ENCODE results near the gene ANTXRL. TPM values are rescaled to one million over a fixed set of nuclear protein-coding genes. Genes with fewer than 3 reads are reported as not detected.
"Not testable (repeated sequence)": the region's sequence is repeated elsewhere in the genome, so short reads cannot be mapped to it uniquely, and the experiment has no call there.

ANTXRL gene
- total RNA-seq, 4 donors from 2014 or later: not detected

- WGBS: 60% methylated on average over 12 of the region's 20 CpGs
- TF ChIP-seq POLR2AphosphoS5 (IDR thresholded peaks at IDR 0.05) (no peak), POLR2A (IDR thresholded peaks at IDR 0.05) (no peak), EP300 (IDR thresholded peaks at IDR 0.05) (no peak)
- TF ChIP-seq, protein P1, sequence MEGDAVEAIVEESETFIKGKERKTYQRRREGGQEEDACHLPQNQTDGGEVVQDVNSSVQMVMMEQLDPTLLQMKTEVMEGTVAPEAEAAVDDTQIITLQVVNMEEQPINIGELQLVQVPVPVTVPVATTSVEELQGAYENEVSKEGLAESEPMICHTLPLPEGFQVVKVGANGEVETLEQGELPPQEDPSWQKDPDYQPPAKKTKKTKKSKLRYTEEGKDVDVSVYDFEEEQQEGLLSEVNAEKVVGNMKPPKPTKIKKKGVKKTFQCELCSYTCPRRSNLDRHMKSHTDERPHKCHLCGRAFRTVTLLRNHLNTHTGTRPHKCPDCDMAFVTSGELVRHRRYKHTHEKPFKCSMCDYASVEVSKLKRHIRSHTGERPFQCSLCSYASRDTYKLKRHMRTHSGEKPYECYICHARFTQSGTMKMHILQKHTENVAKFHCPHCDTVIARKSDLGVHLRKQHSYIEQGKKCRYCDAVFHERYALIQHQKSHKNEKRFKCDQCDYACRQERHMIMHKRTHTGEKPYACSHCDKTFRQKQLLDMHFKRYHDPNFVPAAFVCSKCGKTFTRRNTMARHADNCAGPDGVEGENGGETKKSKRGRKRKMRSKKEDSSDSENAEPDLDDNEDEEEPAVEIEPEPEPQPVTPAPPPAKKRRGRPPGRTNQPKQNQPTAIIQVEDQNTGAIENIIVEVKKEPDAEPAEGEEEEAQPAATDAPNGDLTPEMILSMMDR (IDR thresholded peaks at IDR 0.05): no peak
- DNase-seq (ENCODE audit: low spot score in 2 of 2): no peak
- Histone ChIP-seq H3K4me1 (peaks cover 8% of the 10 kb centered on the region), H3K4me3 (no peak overlapping the region), H3K27me3 (no peaks in the 10 kb centered on the region), H3K27ac (no peak overlapping the region), H3K9me3 (no peaks in the 10 kb centered on the region), H3K36me3 (no peaks in the 10 kb centered on the region)
Observed at GRCh38 chr10:46299536-46300369, 13.0 kb downstream of the ANTXRL start.

DNA sequence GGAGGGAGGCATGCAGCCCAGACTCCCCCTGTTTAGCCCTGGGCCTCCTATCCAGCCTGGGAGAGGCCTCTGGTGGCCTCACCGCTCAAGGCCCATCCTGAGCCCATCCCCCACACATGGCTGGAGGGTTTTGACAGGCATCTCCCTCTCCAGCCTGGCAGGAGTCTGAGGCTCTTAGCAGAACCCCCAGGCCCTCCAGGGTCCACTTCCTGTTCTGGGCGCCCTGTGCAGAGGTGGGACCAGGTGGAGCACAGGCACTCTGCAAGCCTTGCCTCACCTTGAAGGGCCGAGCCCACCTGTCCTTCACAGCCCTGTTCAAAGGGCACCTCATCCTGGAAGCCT lies 13.5 kb downstream of the ANTXRL start:
- H3K36me3 ChIP-seq; DNase-seq (ENCODE audit: low spot score in 2 of 2); H3K27ac ChIP-seq; H3K27me3 ChIP-seq; H3K4me3 ChIP-seq; H3K9me3 ChIP-seq: not testable (repeated sequence)
- peaks cover 14% of the 10 kb centered on the region for H3K4me1 ChIP-seq
- no CpG with 5 or more reads among the region's 3 CpGs for WGBS

DNA sequence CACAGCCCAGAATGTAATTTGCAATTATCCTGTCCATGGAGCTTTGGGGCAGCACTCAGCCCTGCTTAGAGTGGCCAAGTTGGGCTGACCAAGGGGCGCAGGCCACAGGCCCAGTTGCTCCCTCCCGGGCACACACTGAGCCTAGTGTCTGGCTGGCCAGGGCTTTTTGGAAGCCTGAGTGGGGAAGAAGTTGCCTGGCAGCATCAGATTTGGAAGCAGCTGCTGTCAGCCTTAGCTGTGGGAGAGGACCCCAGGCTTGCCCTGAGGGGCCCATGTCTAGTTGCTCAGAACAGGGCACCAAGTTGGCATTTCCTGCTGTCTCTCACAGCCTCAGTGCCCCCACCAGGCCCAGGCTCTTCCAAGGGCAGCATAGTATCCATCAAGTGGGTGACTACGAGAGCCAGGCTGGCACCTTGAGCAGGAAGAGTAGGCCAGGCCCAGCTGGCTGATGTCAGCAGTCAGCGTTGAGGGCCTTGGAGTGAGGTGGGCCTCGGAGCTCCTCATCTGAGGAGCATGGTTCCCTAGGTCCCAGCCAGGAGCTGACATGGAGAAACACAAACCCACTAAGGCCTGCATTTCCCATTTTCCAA lies 14.4 kb downstream of the ANTXRL start:
- H3K27me3 ChIP-seq: no peaks in the 10 kb centered on the region
- H3K36me3 ChIP-seq: no peaks in the 10 kb centered on the region
- H3K4me3 ChIP-seq: no peak overlapping the region
- no peak for TF ChIP-seq EP300 (IDR thresholded peaks at IDR 0.05)
- TF ChIP-seq POLR2A (IDR thresholded peaks at IDR 0.05): no peak
- TF ChIP-seq, protein P1 (IDR thresholded peaks at IDR 0.05): no peak
- TF ChIP-seq POLR2AphosphoS5 (IDR thresholded peaks at IDR 0.05): no peak
- WGBS: 91% methylated on average over 4 of the region's 5 CpGs
- H3K4me1 ChIP-seq: peaks cover 22% of the 10 kb centered on the region
- H3K27ac ChIP-seq: no peak overlapping the region
- no peak for DNase-seq (ENCODE audit: low spot score in 2 of 2)
- H3K9me3 ChIP-seq: no peaks in the 10 kb centered on the region

DNA sequence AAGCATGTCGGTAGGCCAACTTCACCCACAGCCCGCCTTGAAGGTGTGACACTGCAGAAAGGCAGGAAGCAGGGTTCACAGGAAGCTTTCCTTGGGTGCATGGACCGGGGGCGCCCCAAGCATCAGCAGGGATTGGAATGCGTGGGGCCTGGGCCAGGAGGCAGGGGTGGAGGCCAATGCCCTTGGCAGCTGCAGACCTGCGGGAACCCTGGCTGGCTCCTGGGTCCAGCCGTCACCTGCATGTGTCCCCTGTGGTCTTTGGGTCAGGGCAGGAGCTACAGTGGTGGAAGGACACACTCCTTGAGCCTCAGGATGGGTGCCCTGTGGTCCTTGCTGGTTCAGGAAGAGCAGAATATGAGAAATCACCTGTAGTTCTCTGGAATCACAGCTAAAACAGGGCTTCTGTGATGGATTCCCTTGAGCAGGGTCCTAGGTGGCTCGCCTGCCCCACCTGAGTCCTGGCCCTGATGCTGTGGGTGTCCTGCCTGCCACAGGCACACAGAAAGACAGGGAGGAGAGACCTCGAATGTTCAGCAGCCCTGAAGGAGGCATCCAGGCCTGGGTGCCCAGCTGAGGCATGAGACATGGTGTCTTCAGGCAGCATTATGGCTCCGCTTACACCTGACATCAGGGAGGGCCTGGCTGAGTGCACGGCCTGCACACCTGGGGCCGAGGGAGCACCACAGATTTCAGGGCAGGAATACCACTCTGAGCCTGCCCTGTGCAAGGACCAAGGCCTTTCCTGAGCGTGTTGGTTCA lies 15.1 kb downstream of the ANTXRL start:
- WGBS: 95% methylated on average over 4 of the region's 13 CpGs
- Histone ChIP-seq H3K4me1 (peaks cover 25% of the 10 kb centered on the region), H3K27ac (no peak overlapping the region), H3K36me3 (no peaks in the 10 kb centered on the region), H3K4me3 (no peak overlapping the region), H3K9me3 (no peaks in the 10 kb centered on the region), H3K27me3 (no peaks in the 10 kb centered on the region)
- DNase-seq (ENCODE audit: low spot score in 2 of 2): no peak
- TF ChIP-seq POLR2AphosphoS5 (IDR thresholded peaks at IDR 0.05) (no peak), POLR2A (IDR thresholded peaks at IDR 0.05) (no peak), EP300 (IDR thresholded peaks at IDR 0.05) (no peak)
- TF ChIP-seq, protein P1 (IDR thresholded peaks at IDR 0.05): no peak

DNA sequence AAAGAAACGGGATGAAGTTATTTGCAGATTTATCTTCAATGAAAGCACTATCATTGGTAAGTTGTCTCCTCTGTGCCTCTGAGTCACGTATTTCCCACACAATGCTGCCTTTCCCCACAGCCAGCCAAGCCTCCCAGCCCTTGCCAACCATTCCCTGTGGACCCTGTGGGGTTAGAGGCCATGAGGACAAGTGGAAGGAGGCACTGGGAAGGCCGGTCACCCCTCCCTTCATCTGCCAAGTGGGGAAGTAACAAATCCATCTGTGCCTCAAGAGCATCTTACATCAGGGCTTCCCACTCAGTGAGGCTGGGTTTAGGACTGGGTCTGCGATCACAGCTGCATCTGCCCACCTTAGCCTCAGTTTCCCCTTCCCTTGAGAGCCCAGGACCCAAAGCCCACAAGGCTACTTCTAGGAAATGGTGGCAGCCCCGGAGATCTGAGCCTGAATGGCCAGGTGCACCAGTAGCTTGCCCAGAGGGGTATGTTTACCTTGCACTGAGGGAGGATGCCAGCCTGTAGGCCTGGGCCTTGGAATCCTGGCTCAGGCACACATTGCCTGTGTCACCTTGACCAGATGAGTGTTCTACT lies 16.1 kb downstream of the ANTXRL start:
- not testable (repeated sequence) for H3K27me3 ChIP-seq; H3K36me3 ChIP-seq; DNase-seq (ENCODE audit: low spot score in 2 of 2); H3K27ac ChIP-seq; H3K4me3 ChIP-seq; H3K9me3 ChIP-seq
- 90% methylated on average over 5 of the region's 5 CpGs for WGBS
- peaks cover 25% of the 10 kb centered on the region for H3K4me1 ChIP-seq

DNA sequence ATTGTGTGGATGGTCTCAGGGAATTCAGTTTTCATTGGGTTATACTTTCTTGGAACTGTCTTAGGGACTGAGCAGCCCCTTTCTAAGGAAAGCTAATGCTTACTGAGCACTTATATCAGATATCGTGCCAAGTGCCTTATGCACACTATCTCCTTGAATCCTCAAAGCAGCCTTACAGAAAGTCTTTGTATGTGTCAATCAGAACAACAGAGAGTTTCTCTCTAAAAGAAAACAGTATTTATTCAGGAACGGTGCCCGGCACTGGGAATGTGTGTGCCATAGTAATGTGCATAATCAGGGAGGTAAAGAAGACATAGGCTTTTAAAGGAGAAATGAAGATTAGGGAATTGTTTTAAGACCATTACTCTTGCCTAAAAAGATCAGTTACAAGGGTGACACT lies 17.3 kb downstream of the ANTXRL start:
- Histone ChIP-seq H3K4me1 (peaks cover 25% of the 10 kb centered on the region), H3K4me3 (no peak overlapping the region), H3K27ac (no peak overlapping the region), H3K27me3 (no peaks in the 10 kb centered on the region), H3K9me3 (no peaks in the 10 kb centered on the region), H3K36me3 (no peaks in the 10 kb centered on the region)
- 76% methylated on average over 3 of the region's 3 CpGs for WGBS
- TF ChIP-seq EP300 (IDR thresholded peaks at IDR 0.05): no peak
- no peak for TF ChIP-seq POLR2AphosphoS5 (IDR thresholded peaks at IDR 0.05)
- TF ChIP-seq, protein P1 (IDR thresholded peaks at IDR 0.05): no peak
- no peak for TF ChIP-seq POLR2A (IDR thresholded peaks at IDR 0.05)
- no peak for DNase-seq (ENCODE audit: low spot score in 2 of 2)

- peaks cover 21% of the 10 kb centered on the region for H3K4me1 ChIP-seq
- DNase-seq (ENCODE audit: low spot score in 2 of 2); H3K9me3 ChIP-seq; H3K4me3 ChIP-seq; H3K27ac ChIP-seq; H3K36me3 ChIP-seq; H3K27me3 ChIP-seq: not testable (repeated sequence)
- 90% methylated on average over 5 of the region's 5 CpGs for WGBS
Observed at GRCh38 chr10:46304671-46305070, 17.9 kb downstream of the ANTXRL start.

Measured in suprapubic skin (tissue), 4 donors.